Loucy (cell line): Measurements from ENCODE around the gene MGMT.

Experiments used
- H2AFZ ChIP-seq: fragments of 200-600 bp; sonication (generic); 2 replicates; pipeline ENCODE4 v1.6.0; 2016; ENCODE audit warnings: antibody characterized with exemption, mild to moderate bottlenecking, low read length, moderate library complexity
- H3F3A ChIP-seq: fragments of 200-600 bp; 2 replicates; pipeline ENCODE4 v1.6.0; 2016; ENCODE audit warnings: antibody characterized with exemption, low read depth, mild to moderate bottlenecking
- H3K27me3 ChIP-seq: fragments of 200-600 bp; sonication (generic); 2 replicates; pipeline ENCODE4 v1.6.1; 2014; ENCODE audit warnings: low read length, mild to moderate bottlenecking; ENCODE audit not compliant: insufficient read depth, poor library complexity, severe bottlenecking
- H3K36me3 ChIP-seq: fragments of 200-600 bp; sonication (generic); 2 replicates; pipeline ENCODE4 v1.6.1; 2016; ENCODE audit warnings: low read length; ENCODE audit not compliant: insufficient read depth
- H3K4me1 ChIP-seq: fragments of 200-600 bp; sonication (generic); 2 replicates; pipeline ENCODE4 v1.5.1; 2014; ENCODE audit warnings: low read length, mild to moderate bottlenecking; ENCODE audit not compliant: insufficient read depth, poor library complexity, severe bottlenecking
- H3K4me2 ChIP-seq: fragments of 200-600 bp; sonication (generic); 2 replicates; pipeline ENCODE4 v1.6.0; 2014; ENCODE audit warnings: antibody characterized with exemption, low read length, low read depth, mild to moderate bottlenecking; ENCODE audit not compliant: poor library complexity, severe bottlenecking
- H3K4me3 ChIP-seq: fragments of 200-600 bp; sonication (generic); 2 replicates; pipeline ENCODE4 v1.5.1; 2014; ENCODE audit warnings: low read length, mild to moderate bottlenecking, mixed read lengths; ENCODE audit not compliant: poor library complexity, severe bottlenecking
- H3K79me2 ChIP-seq: fragments of 200-600 bp; sonication (generic); 2 replicates; pipeline ENCODE4 v1.6.1; 2014; ENCODE audit warnings: low read length; ENCODE audit not compliant: insufficient read depth
- H3K9ac ChIP-seq: fragments of 200-600 bp; sonication (generic); 2 replicates; pipeline ENCODE4 v1.6.0; 2014; ENCODE audit warnings: mild to moderate bottlenecking, low read depth, low read length, moderate library complexity; ENCODE audit not compliant: poor library complexity, severe bottlenecking
- H3K9me2 ChIP-seq: fragments of 200-600 bp; sonication (generic); replicated peaks from 2 replicates; pipeline ENCODE4 v1.6.1; 2016; ENCODE audit warnings: low read depth, low read length, mixed read lengths
- H3K9me3 ChIP-seq: fragments of 200-600 bp; sonication (generic); 2 replicates; pipeline ENCODE4 v1.6.1; 2014; ENCODE audit warnings: mild to moderate bottlenecking, antibody characterized with exemption, low read length, low read depth; ENCODE audit not compliant: insufficient read depth
- H4K20me1 ChIP-seq: fragments of 200-600 bp; sonication (generic); 2 replicates; pipeline ENCODE4 v1.6.0; 2014; ENCODE audit warnings: antibody characterized with exemption, low read length, mild to moderate bottlenecking; ENCODE audit not compliant: insufficient read depth, poor library complexity, severe bottlenecking
- CTCF ChIP-seq: fragments of 200-600 bp; sonication (generic); conservative IDR thresholded peaks from 2 replicates; pipeline ENCODE4 v1.5.1; 2014; ENCODE audit warnings: mild to moderate bottlenecking, antibody characterized with exemption, low read length
- EZH2phosphoT487 ChIP-seq: fragments of 200-600 bp; IDR thresholded peaks from 2 replicates; pipeline ENCODE4 v1.6.1; 2018; ENCODE audit warnings: antibody characterized with exemption, mild to moderate bottlenecking, moderate library complexity, borderline replicate concordance

The MGMT gene

DNA sequence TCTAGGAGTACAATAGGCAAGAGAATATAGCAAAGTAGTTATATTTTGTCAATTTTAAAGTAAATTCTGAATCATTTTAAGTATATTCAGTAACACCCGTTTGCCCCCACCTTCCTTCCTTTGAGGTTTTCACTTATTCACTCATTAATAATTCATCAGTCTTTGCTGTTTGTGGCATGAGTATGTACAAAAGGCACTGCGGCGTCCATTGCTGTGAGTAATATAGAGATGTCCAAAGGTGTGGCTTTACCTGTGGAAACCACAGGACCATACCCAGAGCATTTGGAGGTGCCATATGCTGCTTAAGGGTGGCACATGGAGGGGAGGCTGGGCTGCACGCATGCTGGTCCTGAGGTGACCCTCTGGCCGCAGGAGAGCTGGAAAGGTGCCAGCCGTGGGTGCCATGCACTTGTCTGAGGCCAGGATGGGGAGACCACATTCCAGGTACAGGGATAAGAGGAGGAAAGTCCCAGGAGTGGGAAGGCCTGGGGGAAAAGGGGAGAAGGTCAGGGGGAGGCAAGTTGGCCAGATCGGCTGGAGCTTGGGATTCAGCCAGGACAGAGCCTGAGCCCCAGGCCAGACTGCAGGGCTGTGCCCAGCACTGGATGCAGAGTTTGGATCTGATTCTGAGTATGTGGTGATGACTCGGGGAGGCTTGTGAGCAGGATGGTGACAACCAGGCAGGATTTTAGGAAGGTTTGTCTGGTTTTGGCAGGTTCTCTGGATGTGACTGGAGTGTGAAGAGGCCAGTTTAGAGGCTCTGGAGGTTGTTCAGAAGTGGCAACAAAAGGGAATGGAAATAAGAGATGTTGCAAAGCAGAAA lies 223.4 kb downstream of the MGMT start:
- Histone ChIP-seq H3K9me3 (no peaks in the 10 kb centered on the region), H4K20me1 (no peaks in the 10 kb centered on the region), H3K79me2 (no peaks in the 10 kb centered on the region), H3K9me2 (no peaks in the 10 kb centered on the region), H2AFZ (no peak overlapping the region), H3F3A (no peaks in the 10 kb centered on the region), H3K4me2 (no peak overlapping the region), H3K27me3 (no peaks in the 10 kb centered on the region), H3K4me1 (peaks cover 21% of the 10 kb centered on the region), H3K4me3 (no peak overlapping the region), H3K36me3 (no peaks in the 10 kb centered on the region), H3K9ac (no peak overlapping the region)
- TF ChIP-seq CTCF (no peak), EZH2phosphoT487 (no peak)

DNA sequence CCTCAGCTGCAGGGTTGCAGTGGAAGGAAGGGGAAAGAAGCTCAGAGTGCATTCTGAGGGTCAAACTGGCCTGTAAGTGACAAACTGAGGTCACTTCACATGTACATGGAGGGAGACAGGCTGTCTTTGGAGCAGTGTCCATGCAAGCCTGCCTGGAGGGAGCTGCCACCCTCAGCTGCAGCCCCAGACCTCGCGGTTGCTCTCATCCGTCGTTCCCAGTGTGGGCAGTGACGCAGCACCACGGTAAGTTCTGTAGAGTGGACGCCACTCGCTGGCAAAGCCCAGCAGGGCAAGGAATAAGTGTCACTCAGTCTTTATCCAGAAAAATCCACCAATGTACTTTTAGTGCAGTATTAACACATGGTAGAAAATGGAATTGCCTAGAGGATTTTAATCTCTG lies 225.7 kb downstream of the MGMT start:
- no peak overlapping the region for H2AFZ ChIP-seq
- peaks cover 21% of the 10 kb centered on the region for H3K4me1 ChIP-seq
- no peaks in the 10 kb centered on the region for H3K9me2 ChIP-seq
- no peak overlapping the region for H3K4me2 ChIP-seq
- TF ChIP-seq EZH2phosphoT487 (no peak), CTCF (no peak)
- H3K4me3 ChIP-seq: no peak overlapping the region
- no peaks in the 10 kb centered on the region for H3K79me2 ChIP-seq
- H4K20me1 ChIP-seq: no peaks in the 10 kb centered on the region
- no peaks in the 10 kb centered on the region for H3F3A ChIP-seq
- no peaks in the 10 kb centered on the region for H3K9me3 ChIP-seq
- no peaks in the 10 kb centered on the region for H3K27me3 ChIP-seq
- no peaks in the 10 kb centered on the region for H3K36me3 ChIP-seq
- H3K9ac ChIP-seq: no peak overlapping the region

DNA sequence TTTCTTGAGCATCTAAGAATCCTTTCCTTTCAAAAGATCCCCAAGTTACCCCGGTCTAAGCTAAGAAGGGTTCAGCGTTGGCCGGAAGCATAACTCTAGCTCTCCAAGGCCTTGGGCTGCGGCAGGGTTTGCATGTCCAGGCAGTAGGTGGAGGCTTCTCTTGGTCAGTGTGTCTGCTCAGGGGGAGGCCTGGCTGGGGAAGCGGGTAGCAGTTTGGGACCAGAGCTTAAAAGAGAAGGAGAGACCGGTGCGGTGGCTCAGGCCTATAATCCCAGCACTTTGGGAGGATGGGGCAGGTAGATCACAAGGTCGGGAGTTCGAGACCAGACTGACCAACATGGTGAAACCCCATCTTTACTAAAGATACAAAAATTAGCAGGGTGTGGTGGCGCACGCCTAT lies 226.3 kb downstream of the MGMT start:
- H3K36me3 ChIP-seq: no peaks in the 10 kb centered on the region
- TF ChIP-seq EZH2phosphoT487 (no peak), CTCF (no peak)
- no peak overlapping the region for H2AFZ ChIP-seq
- H3K9me2 ChIP-seq: no peaks in the 10 kb centered on the region
- H3K9me3 ChIP-seq: no peaks in the 10 kb centered on the region
- H3K4me2 ChIP-seq: no peak overlapping the region
- H3K4me1 ChIP-seq: peaks cover 20% of the 10 kb centered on the region
- H3K27me3 ChIP-seq: no peaks in the 10 kb centered on the region
- H3K9ac ChIP-seq: no peak overlapping the region
- H3K4me3 ChIP-seq: no peak overlapping the region
- H3K79me2 ChIP-seq: no peaks in the 10 kb centered on the region
- H4K20me1 ChIP-seq: no peaks in the 10 kb centered on the region
- no peaks in the 10 kb centered on the region for H3F3A ChIP-seq
